ENCODE measurements around the gene WT1.
"Not testable (repeated sequence)": the region's sequence is repeated elsewhere in the genome, so short reads cannot be mapped to it uniquely, and the experiment has no call there.

The WT1 gene

DNA sequence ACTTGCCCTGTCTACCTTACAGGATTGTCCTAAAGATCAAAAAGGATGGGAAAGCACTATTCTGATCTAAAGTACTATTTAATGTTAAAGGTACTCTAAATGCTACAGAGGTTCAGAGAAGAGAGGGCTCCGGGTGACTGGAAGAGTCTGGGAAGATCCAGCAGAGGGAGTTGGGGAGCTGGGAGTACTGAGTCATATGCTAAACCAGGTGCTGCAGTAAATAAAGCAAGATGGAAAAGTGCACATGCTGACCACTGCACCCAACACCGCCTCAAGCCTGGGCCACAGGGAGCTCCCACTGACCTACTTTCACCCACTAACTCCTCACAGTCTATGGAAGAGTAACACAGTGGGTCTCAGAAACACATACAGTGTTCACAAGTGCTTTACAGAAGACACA lies 49.3 kb downstream of the WT1 start:
- peak; percentile 49 to 50 for DNase-seq

DNA sequence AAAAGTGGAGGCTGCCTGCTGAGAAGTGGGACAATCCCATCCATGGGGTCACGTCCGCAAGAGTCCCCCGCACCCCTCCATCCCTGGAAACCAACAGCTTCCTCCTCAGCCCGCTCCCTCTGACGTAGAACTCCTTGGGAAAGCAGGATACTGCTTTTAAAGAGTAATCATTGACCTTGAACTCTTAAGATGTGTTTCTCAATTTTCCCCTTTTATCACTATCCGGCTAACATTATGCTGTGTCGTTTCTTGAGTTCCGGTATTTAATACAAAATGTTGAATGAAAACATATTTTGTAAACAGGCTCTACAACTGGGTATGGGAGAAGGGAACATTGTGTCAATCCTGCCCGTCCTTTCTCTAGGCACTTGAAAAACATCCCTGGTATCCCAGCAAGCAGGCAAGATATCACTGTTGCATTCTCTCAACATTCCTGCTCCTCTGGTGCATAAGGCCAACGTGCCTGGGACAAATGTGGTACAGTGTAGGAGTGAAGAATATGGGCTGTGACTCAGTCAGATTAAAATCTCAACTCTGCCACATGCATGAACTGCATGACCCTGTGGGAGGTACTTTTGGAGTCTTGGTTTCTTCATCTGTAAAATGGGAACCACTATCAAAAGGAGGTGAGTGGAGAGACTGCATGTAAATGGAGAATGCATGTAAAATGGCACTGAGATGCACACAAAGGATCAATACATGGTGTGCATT lies 52.8 kb downstream of the WT1 start:
- DNase-seq = no peak

GRCh38 chr11:32381179-32381578 lies 54.2 kb downstream of the WT1 start:
- no peak for DNase-seq

GRCh38 chr11:32379719-32380118 lies 55.6 kb downstream of the WT1 start:
- no peak for DNase-seq

GRCh38 chr11:32375826-32376225 lies 59.5 kb downstream of the WT1 start:
- DNase-seq = no peak

DNA sequence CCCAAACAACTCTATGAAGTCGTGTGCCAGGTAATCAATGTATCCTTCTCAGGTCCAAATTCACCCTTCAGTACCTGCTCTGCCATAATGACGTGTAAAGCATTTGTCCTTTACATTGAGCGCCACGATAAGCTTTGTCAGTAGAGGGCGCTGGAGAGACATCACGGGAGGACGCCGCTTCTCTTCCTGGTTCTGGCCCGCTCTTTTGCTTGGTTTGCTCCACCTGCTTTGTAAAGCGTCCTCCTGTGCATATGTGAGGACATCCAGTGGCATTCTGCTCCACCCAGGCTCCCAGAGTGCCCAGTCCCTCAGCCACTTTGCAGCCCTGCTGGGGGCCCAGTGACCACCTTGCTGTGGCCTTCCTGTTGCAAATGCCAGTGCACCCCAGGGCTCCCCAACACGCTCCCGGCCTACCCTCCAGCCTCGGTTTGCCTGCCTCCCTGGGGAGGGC lies 61.1 kb downstream of the WT1 start:
- peak; percentile 88 to 92 for DNase-seq

- not testable (repeated sequence) for DNase-seq
Observed at GRCh38 chr11:32369987-32370386, 65.4 kb downstream of the WT1 start.

- DNase-seq = no peak
Observed at GRCh38 chr11:32366666-32367065, 68.7 kb downstream of the WT1 start.

DNA sequence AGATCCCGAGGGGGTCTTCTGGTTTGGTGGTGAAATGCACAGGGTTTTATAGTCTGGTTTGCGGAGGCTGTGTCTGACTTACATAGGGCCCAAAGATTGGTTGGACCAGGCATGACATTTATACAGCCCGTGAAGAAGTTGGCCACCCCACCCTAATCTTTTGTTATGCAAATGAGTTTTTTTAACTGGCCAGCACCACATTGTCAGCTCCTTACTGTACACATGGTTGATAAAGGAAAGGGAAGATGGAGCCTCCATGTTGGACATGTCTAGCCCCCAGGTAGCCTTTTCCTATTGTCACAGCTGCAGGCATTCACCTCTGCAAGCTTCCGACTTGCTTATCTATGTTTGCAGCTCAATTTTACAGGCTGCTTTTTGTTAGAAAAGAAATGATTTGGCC lies 70.1 kb downstream of the WT1 start:
- DNase-seq = no peak

DNA sequence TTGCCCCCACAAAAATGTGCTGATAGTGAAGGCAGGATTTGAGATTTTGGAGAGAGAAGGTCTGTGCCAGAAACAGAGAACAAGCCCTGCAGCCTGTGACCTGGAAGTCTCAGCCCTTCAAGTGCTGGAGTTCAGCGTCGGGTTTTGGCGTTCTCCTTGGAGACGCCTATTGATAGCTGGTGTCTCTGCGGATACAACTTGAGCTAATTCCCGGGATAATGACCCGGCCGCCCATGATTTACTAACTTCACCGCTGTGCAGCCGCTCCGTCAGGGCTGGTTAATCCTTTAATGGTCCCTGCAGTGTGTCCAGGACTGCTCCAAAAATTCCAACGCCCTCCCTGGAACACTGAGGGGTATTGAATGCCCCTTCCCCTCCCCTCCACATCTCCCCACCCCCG lies 76.6 kb downstream of the WT1 start:
- no peak for DNase-seq

- DNase-seq = no peak
Observed at GRCh38 chr11:32353884-32354283, 81.5 kb downstream of the WT1 start.

- no peak for DNase-seq
Observed at GRCh38 chr11:32348502-32348901, 86.8 kb downstream of the WT1 start.

- no peak for DNase-seq
Observed at GRCh38 chr11:32344946-32345345, 90.4 kb downstream of the WT1 start.

- peak; percentile 30 to 57 for DNase-seq
Observed at GRCh38 chr11:32343325-32344008, 91.9 kb downstream of the WT1 start.

- no peak for DNase-seq
Observed at GRCh38 chr11:32341620-32342613, 93.4 kb downstream of the WT1 start.

- DNase-seq = no peak
Observed at GRCh38 chr11:32340181-32340580, 95.2 kb downstream of the WT1 start.

Data from Kasumi-1 (cell line).